PC-9 (cell line): ENCODE measurements around the gene GABPB1.

ENCODE experiments used
- EZH2 ChIP-seq: fragments of 200-600 bp; sonication (generic); IDR thresholded peaks from 2 replicates; pipeline ENCODE4 v1.8.0; 2017; ENCODE audit warnings: antibody characterized with exemption, low read depth
- TF ChIP-seq, protein P1 (sequence below): fragments of 200-600 bp; sonication (generic); conservative IDR thresholded peaks from 2 replicates; pipeline ENCODE4 v1.6.1; 2017; ENCODE audit warnings: mixed run types, antibody characterized with exemption, mild to moderate bottlenecking, moderate library complexity

DNA sequence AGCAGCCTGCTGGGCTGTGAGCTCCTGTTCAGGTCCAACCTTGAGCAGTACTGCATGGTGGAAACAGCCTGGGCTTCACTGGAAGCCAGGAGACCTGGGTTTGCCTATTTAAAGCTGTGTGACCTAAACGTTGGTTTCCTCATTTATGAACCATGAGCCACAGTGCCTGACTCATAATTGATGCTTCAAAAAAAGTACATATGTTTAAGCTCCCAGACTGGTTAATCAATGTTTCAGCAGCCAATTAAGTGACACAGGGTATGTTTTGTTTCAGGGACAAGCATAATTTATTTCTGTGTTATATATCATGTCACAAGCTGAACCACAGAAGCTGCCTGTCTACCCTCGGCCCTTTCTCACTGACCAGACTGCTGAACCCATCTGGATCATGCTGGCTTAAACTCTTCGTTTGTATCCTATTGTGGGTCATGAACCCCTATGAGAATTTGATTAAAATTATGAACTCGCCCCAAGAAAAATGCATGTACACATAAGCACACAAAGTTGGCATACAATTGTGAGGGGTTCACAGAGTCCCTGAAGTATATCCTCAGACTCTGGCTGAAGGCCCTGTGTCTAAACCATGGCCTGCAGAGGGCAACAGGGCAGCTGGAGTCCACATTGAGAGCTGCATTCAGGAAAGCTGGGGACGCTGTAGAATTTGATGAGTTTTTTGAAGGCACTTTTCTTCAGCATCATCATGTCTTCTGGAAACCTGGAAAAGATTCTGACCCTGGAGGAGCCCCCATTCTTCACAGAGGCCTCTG lies 113.1 kb downstream of the GABPB1 start:
- TF ChIP-seq, protein P1, sequence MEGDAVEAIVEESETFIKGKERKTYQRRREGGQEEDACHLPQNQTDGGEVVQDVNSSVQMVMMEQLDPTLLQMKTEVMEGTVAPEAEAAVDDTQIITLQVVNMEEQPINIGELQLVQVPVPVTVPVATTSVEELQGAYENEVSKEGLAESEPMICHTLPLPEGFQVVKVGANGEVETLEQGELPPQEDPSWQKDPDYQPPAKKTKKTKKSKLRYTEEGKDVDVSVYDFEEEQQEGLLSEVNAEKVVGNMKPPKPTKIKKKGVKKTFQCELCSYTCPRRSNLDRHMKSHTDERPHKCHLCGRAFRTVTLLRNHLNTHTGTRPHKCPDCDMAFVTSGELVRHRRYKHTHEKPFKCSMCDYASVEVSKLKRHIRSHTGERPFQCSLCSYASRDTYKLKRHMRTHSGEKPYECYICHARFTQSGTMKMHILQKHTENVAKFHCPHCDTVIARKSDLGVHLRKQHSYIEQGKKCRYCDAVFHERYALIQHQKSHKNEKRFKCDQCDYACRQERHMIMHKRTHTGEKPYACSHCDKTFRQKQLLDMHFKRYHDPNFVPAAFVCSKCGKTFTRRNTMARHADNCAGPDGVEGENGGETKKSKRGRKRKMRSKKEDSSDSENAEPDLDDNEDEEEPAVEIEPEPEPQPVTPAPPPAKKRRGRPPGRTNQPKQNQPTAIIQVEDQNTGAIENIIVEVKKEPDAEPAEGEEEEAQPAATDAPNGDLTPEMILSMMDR, result no peak
- no peak for TF ChIP-seq EZH2
